Effector memory CD4-positive, alpha-beta T cell (primary cell): ENCODE measurements around the gene RRP8.
A peak's percentile ranks its signal among the peaks of the same experiment; 100 is the strongest.

Experiments
- DNase-seq, 3 donors: peaks; one replicate each; pipeline ENCODE4 v3.0.0-alpha.2; 2020
- H3K27ac ChIP-seq: 2 replicates; pipeline ENCODE4 v1.7.0; 2013; ENCODE audit warnings: mild to moderate bottlenecking, low read length, moderate library complexity; ENCODE audit not compliant: insufficient read depth, poor library complexity, severe bottlenecking
- H3K27me3 ChIP-seq: replicated peaks from 2 replicates; pipeline ENCODE4 v1.7.0; 2013; ENCODE audit warnings: mild to moderate bottlenecking, low read length; ENCODE audit not compliant: insufficient read depth, control insufficient read depth, poor library complexity, severe bottlenecking
- H3K36me3 ChIP-seq: 2 replicates; pipeline ENCODE4 v1.7.0; 2013; ENCODE audit warnings: mild to moderate bottlenecking, low read length, moderate library complexity; ENCODE audit not compliant: control insufficient read depth, insufficient read depth
- H3K4me1 ChIP-seq: 2 replicates; pipeline ENCODE4 v1.7.0; 2013; ENCODE audit warnings: low read length, mild to moderate bottlenecking; ENCODE audit not compliant: control insufficient read depth, insufficient read depth, poor library complexity, severe bottlenecking
- H3K4me3 ChIP-seq: 2 replicates; pipeline ENCODE4 v1.7.0; 2013; ENCODE audit warnings: low read length, low read depth, mild to moderate bottlenecking; ENCODE audit not compliant: insufficient read depth, poor library complexity, severe bottlenecking
- H3K9me3 ChIP-seq: 2 replicates; pipeline ENCODE4 v1.7.0; 2013; ENCODE audit warnings: mild to moderate bottlenecking, low read length, moderate library complexity; ENCODE audit not compliant: control insufficient read depth

Gene RRP8

GRCh38 chr11:6616596-6617250 is 13.3 kb upstream of the RRP8 start:
- Histone ChIP-seq H3K27ac (no peak overlapping the region), H3K4me1 (peaks cover 27% of the 10 kb centered on the region)

GRCh38 chr11:6615882-6616585 is 12.6 kb upstream of the RRP8 start:
- DNase-seq: no peak
- H3K9me3 ChIP-seq: no peaks in the 10 kb centered on the region
- no peaks in the 10 kb centered on the region for H3K27me3 ChIP-seq
- no peak overlapping the region for H3K4me3 ChIP-seq
- H3K36me3 ChIP-seq: peaks cover 6% of the 10 kb centered on the region
- no peak overlapping the region for H3K27ac ChIP-seq
- peaks cover 31% of the 10 kb centered on the region for H3K4me1 ChIP-seq

More at GRCh38 chr11:6616596-6617250, 13.3 kb upstream of the RRP8 start:
- H3K36me3 ChIP-seq: peaks cover 6% of the 10 kb centered on the region
- no peaks in the 10 kb centered on the region for H3K27me3 ChIP-seq
- H3K9me3 ChIP-seq: no peaks in the 10 kb centered on the region
- no peak for DNase-seq
- H3K4me3 ChIP-seq: no peak overlapping the region

GRCh38 chr11:6615046-6615445 is 11.6 kb upstream of the RRP8 start:
- no peak overlapping the region for H3K4me3 ChIP-seq
- peaks cover 16% of the 10 kb centered on the region for H3K36me3 ChIP-seq
- no peaks in the 10 kb centered on the region for H3K9me3 ChIP-seq
- DNase-seq: no peak
- H3K27me3 ChIP-seq: no peaks in the 10 kb centered on the region
- no peak overlapping the region for H3K27ac ChIP-seq
- H3K4me1 ChIP-seq: peaks cover 34% of the 10 kb centered on the region

- no peak overlapping the region for H3K4me3 ChIP-seq
- H3K4me1 ChIP-seq: peaks cover 29% of the 10 kb centered on the region
- no peak overlapping the region for H3K27ac ChIP-seq
- no peaks in the 10 kb centered on the region for H3K9me3 ChIP-seq
- no peaks in the 10 kb centered on the region for H3K27me3 ChIP-seq
- peaks cover 22% of the 10 kb centered on the region for H3K36me3 ChIP-seq
- DNase-seq: no peak
Measured at GRCh38 chr11:6614446-6614845, 11.0 kb upstream of the RRP8 start.

- Histone ChIP-seq H3K4me1 (peaks cover 25% of the 10 kb centered on the region), H3K36me3 (peaks cover 32% of the 10 kb centered on the region), H3K9me3 (no peaks in the 10 kb centered on the region)
Measured at GRCh38 chr11:6613496-6613895, 10.1 kb upstream of the RRP8 start.

GRCh38 chr11:6612213-6613041 is 9.0 kb upstream of the RRP8 start, which contains the start of gene TAF10:
Gene TAF10 (minus strand): TSS chr11:6612216. CDS start chr11:6612189, 27 bp downstream.
- Histone ChIP-seq H3K27ac (peak within 1 kb of the TSS; percentile 95), H3K9me3 (no peaks in the 10 kb centered on the region), H3K27me3 (no peaks in the 10 kb centered on the region), H3K4me1 (peaks cover 22% of the 10 kb centered on the region), H3K36me3 (peaks cover 38% of the 10 kb centered on the region), H3K4me3 (peak within 1 kb of the TSS; percentile 66)
- DNase-seq: peak; percentile 92 to 95 (median 93)

More at GRCh38 chr11:6613496-6613895, 10.1 kb upstream of the RRP8 start:
- DNase-seq: no peak
- peak overlapping the region; percentile 95 for H3K27ac ChIP-seq
- H3K27me3 ChIP-seq: no peaks in the 10 kb centered on the region
- no peak overlapping the region for H3K4me3 ChIP-seq

- Histone ChIP-seq H3K36me3 (peaks cover 38% of the 10 kb centered on the region), H3K4me3 (peak overlapping the region; percentile 66), H3K27me3 (no peaks in the 10 kb centered on the region), H3K9me3 (no peaks in the 10 kb centered on the region), H3K27ac (peak overlapping the region; percentile 95), H3K4me1 (peaks cover 26% of the 10 kb centered on the region)
- DNase-seq: no peak
Measured at GRCh38 chr11:6611963-6612212, 8.5 kb upstream of the RRP8 start.

- Histone ChIP-seq H3K27me3 (no peaks in the 10 kb centered on the region), H3K36me3 (peaks cover 38% of the 10 kb centered on the region), H3K4me3 (peak overlapping the region; percentile 66), H3K4me1 (peaks cover 32% of the 10 kb centered on the region), H3K9me3 (no peaks in the 10 kb centered on the region), H3K27ac (peak overlapping the region; percentile 95)
- DNase-seq: peak in 1 of 3 donors; percentile 25
Measured at GRCh38 chr11:6611092-6611962, 7.9 kb upstream of the RRP8 start.

GRCh38 chr11:6610591-6610990 is 7.2 kb upstream of the RRP8 start:
- Histone ChIP-seq H3K36me3 (peaks cover 38% of the 10 kb centered on the region), H3K4me1 (peaks cover 39% of the 10 kb centered on the region), H3K27me3 (no peaks in the 10 kb centered on the region), H3K27ac (peak overlapping the region; percentile 95), H3K4me3 (no peak overlapping the region), H3K9me3 (no peaks in the 10 kb centered on the region)
- no peak for DNase-seq
